HG03139 (cell line): Measurements from ENCODE around the gene CNPY2.
A peak's percentile ranks its signal among the peaks of the same experiment; 100 is the strongest.
"Not testable (repeated sequence)": the region's sequence is repeated elsewhere in the genome, so short reads cannot be mapped to it uniquely, and the experiment has no call there.

Experiments
- ATAC-seq: cut with Tn5 transposase; IDR thresholded peaks from one replicate; pipeline ENCODE4 v1.9.1; 2021; ENCODE audit not compliant: unreplicated experiment

CNPY2 gene

DNA sequence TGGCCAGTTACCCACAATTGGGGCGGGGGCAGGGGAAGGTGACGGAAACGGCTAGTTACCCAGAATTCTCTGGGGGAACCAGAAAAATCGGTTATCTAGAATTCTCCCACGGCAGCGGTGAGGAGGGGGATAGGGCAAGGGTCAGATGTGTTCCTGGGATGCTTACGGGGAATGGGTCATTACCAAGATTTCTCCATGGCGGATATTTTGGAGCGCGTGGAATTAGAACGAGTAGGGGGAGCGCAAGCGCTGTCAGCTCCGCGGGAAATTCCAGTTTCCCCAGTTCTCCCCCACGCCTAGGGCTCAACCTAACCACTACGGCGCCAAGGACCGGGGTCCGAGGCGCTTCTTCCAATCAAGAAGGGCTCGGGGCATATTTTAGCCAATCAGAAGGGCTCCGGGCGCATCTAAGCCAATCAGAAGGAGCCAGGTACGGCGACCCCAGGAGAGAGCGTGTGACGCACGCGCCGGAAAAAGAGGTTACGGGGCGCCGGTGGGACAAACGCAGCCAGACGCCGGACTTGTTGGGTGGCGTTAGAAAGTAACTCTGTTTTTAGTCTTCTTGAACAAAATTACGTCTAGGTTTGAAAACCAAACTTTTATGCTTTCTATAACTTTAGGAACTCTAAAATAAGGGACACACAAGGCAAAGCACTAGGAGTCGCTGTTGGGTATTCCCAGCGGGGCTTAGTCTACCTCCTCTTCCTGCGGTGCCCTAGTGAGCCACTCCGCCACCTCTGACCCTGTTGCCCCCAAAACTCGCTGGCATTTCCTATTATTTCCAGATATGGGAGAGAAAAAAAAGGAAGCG, 18.1 kb upstream of the CNPY2 start, which contains the start of gene PAN2:
PAN2 (minus strand) TSS at position 322 of the 811 bp plus-strand sequence. CDS start 906 bp downstream, outside the sequence.
- peak; percentile 90 for ATAC-seq

DNA sequence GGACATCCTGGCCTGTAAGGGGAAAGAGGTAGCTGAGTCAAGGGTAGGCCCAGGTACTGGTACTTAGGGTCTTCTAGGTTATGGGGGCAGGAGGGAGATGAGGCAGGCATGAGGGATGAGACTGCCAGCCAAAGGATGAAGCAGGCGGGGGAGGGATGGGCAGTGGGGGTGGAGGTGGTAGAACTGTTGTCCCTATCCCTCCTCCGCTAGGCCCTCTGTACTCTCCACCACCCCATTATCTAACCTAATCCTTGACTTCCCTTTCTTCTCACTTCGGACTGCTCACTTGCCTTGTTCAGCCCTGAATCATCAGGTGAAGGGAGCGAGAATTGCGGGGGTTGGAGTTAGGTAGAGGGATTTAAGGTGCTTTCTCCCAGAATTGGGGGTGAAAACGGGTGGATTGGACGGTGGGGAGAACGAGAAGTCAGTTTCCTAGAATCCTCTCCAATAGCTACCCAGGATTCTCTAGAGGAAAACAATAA, 17.4 kb upstream of the CNPY2 start:
- ATAC-seq: no peak

DNA sequence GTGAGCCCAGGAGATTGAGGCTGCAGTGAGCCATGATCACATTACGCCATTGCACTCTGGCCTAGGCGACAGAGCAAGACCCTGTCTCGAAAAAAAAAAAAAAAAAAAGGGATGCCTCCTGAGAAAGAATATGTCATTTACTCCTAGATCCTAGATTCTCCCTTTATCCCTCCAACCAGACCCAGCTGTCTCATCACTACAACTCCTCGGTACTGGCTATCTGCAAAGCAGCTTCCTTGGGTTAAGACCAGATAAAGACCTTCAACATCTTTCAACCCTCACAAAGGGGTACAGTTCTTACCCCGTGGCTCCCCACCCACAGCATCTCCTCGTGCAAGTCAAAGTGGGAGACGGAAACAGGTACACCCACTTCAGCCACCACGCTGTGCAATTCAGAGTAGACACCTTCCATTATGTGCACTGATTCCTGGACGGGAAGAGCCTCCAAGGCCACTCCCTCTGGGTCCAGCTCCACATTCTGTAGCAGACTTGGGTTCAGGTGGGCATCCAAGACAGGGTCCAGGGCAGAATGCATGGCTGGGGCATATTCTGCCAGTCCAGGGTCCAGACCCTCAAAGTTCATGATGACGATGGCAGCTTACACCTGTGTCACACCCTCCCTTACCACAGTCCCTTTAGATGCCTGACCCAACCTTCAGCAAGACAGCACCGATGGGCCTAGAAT, 16.9 kb upstream of the CNPY2 start:
- no peak for ATAC-seq

DNA sequence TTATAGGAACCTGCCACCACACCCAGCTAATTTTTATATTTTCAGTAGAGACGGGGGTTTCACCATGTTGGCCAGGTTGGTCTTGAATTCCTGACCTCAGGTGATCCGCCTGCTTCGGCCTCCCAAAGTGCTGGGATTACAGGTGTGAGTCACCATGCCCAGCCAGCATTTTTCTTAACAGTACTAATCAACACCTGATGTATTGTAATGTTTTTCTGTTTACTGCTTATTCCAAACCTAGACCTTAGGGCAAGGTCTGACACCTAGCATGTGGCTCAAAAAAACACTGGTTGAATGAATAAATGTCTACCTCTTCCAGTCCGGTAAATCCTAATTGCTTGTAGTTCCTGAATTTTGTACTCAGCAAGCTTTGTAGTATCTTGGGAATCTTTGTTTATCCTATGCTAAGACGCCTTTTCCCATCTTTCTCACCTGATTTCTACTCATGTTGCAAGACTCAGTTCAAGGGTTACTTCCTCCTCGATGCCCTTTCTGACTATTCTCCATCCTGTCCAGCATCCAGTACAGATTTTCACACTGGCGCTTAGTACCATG, 15.2 kb upstream of the CNPY2 start:
- ATAC-seq: no peak

DNA sequence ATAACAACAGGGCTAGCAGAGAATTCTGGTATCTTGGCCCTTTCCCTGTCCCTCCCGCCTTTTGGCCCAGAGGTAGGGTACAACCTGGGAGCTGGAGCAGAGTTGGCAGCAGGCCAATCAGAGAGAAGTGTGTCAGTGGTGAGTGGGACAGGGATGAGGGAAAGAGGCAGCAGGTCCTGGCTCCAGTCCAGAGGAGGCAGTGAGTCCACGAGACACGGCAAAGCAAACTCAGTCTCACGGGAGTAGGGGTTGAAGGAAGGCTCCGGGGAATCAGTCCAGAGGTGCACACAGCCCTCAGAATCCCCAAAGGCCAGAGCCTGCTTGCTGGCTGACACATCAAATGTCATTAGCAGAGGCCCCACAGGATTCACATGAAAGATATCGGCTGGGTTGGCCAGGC, 10.7 kb upstream of the CNPY2 start:
- no peak for ATAC-seq

DNA sequence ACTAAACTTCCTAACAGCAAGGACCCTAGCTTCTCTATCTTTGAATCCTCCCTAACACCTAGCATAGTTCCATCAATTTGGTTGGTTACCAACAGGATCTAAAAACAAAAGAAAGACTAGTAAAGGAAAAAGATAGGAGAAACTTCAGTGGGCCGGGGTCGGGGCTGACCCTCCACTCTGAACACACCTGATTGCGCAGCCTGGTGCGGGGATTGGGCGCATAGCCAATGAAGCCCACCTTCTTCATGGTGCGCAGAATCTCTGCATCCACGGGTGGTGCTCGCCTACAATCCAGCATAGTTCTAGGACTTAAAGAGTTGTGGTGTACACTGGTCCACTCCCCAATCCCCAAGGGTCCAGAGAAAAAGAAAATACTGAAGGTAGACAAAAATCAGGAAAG, 10.3 kb upstream of the CNPY2 start:
- ATAC-seq: no peak

DNA sequence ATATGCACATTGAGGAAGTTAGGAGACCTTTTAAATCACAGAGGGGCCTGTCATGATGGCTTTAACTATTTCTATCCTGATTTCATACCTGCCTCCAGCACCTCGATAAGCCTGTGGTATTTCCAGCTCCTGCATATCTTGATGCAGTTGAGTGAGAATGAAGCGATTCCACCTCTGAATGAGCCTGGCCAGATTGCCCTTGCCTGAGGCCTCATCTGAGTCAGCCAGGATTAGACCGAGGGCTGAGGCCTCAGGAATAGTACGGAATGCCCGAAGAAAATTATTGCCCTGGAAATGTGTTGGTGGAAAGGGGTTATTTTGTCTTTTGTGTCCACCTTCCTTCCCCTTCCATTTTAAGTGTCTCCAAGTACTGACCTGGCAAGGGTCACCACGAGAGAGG, 8.4 kb upstream of the CNPY2 start:
- no peak for ATAC-seq

DNA sequence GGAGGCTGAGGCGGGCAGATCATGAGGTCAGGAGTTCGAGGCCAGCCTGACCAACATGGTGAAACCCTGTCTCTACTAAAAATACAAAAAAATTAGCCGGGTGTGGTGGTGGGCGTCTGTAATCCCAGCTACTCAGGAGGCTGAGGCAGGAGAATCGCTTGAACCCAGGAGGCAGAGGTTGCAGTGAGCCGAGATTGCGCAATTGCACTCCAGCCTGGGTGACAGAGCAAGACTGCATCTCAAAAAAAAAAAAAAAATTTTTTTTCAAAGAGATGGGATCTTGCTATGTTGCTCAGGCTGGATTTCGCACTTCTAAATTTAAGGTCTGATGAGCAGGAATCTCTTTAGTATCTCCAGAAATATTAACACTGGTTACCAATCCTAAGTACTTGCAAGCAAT, 5.8 kb upstream of the CNPY2 start:
- ATAC-seq: not testable (repeated sequence)

DNA sequence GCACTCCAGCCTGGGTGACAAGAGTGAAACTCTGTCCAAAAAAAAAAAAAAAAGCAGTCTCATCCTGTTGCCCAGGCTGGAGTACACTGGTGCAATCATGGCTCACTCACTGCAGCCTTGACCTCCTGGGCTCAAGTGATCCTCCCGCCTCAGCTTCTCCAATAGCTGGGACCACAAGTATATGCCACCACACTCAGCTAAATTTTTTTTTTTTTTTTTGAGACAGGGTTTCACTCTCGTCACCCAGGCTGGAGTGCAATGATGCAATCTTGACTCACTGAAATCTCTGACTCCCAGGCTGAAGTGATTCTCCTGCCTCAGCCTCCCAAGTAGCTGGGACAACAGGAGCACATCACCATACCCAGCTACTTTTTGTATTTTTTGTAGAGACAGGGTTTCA, 5.2 kb upstream of the CNPY2 start:
- no peak for ATAC-seq

DNA sequence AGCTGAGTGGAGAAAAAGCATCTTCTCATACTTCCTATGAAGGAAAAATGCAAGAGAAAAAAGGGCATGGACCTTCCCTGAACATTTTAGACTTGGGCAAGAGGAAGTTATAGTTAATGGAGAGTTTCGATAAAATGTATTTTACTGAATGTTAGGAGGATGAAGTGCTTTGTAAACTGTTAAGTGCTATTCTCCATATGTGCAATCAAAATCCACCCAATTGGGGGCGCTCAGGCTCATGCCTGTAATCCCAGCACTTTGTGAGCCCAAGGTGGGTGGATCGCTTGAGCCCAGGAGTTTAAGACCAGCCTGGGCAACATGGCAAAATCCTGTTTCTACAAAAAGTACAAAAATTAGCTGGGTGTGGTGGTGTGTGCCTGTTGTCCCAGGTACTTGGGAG, 1.9 kb upstream of the CNPY2 start:
- ATAC-seq: no peak

DNA sequence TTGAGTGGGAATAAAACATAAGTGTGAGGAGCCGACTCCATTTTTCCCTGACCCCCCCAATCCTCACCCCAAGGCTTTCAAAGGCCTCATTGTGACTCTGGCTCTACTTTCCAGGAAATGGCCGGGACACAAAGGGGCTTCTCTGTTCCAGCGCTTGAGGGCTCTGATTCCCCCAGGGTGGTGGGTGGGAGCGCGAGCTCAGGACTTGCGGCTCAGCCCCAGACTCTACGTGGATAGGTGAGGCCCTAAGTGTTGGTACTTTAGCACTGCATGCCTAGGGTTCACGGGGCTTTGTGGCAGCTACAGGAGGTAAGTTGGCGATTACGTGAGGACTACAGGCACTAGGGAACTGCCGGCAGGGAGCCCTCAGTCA, 553 bp downstream of the CNPY2 start:
- ATAC-seq: no peak

DNA sequence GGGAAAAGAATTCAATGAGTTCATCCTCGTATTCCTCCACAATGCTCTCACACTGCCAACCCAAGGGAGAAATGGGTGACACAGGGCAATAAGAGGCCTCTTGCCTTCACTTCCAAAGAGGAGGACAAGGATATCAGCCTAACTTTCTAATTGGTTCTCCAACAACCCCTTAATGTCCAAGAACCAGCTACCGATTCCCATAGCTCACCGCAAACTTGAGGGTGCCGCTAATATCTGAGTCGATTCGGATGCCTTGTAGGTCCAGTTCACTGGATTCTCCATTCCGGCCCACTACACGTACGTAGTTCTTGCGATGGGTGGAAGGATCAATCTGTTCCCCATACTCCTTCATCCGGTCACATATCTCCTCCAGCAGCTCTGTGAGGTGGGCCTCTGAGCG, 4.8 kb downstream of the CNPY2 start:
- ATAC-seq: no peak

DNA sequence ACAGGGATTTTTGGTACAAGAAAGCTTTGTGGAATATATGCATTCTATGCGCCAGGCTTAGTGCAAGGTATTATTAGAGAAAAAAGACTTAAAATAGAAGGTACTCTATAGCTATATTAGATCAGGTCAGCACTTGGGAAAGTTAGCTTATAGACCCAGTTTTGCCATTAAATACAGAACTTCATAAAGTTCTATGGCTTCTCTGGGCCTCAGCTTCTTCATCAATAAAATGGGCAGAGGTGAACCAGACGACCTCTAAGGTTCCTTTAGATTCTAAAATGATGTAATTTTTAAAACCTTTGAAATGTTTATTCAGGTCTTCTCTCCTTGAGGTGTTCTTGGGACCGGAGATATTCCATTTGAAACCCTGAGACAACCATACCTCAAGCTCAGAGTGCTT, 7.1 kb downstream of the CNPY2 start:
- ATAC-seq: no peak

DNA sequence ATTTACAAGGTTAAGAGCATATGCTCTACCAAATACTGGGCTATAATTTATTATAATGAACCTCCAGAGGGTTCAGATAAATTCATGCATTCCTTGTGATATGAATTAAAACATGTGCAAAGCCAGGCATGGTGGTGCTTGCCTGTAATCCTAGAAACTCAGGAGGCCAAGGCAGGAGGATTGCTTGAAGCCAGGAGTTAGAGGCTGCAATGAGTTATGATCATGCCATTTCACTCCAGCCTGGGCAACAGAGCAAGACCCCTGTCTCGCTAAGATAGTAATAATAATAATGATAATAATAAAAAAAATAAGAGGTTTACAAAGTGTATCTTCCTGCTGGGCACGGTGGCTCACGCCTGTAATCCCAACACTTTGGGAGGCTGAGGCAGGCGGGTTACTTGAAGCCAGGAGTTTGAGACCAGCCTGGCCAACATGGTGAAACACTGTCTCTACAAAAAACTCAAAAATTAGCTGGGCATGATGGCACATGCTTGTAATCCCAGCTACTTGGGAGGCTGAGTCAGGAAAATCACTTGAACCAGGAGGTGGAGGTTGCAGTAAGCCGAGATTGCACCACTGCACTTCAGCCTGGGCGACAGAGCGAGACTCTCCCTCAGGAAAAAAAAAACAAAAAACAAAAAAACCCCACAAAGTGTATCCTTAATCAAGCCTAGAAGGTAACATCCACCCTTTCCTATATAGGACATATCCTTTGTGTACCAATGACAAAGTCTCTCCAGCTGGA, 8.4 kb downstream of the CNPY2 start:
- ATAC-seq: no peak

DNA sequence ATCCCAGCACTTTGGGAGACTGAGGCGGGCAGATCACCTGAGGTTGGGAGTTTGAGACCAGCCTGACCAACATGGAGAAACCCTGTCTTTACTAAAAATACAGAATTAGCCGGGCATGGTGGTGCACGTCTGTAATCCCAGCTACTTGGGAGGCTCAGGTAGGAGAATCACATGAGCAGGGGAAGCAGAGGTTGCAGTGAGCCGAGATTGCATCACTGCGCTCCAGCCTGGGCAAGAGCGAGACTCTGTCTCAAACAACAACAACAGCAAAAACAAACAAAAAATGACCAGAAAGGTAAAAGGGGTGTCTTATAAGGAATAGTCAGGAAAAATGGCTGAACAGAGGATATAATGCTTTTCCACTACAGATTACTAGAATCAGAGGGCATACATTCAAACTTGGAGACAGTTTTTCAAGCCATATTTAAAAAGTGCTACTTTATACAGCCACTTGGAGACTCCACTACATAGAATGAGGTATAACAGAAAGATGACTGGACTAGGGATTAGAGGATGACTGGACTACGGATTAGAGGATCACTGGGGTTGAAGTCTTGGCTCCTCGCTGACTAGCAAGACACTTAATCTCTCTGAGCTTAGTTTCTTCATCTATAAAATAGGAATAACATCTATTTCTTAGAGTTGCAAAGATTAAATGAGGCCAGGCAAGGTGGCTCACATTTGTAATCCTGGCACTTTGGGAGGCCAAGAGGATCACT, 10.8 kb downstream of the CNPY2 start:
- no peak for ATAC-seq

DNA sequence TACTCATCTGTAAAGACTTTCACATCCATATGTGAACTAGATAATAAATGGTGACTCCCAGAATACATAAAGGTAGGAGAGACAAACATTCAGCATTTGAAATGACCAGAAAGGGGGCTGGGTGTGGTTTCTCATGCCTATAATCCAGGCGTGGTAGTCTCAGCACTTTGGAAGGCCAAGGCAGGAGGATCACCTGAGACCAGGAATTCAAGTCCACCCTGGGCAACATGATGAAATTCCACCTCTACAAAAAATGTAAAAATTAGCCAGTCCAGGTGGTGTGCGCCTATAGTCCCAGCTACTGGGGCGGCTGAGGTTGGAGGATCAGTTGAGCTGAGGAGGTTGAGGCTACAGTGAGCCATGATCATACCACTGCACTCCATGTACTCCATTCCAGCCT, 11.5 kb downstream of the CNPY2 start:
- no peak for ATAC-seq

DNA sequence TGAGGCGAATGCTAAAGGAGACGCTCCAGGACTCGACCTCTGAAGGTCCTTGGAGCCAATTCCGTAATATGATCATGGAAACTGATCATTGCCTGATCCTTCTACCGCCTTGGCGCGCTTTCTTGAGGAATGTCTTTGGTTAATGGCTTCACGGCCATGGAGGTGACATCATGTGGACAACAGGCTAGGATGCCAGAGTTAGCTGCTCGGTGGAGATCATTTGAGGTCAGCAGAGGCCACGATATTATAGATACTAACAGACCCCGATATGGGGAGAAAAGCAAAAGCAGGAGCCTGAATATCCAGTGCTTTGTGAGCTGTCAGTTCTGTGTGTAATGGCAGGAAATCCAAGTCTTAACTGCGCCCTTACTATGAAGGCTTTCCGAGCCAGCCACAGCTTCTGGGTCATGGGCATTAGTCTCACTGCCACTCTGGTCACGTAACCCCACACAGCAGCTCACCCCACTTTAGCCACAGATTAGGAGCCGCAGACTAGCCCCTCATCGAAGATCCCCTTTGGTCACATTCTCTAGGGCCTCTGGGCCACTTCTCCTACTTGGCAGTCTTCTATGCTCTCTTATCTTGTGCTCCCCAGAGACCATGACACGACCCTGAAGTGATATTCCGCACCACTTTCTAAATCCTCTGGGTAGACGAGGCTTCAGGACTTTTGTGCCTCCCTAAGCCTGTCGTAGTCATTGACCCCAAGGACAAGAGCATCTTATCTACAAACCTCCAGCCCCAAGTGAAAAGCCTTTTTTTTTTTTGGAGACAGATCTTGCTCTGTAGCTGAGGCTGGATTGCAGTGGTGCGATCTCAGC, 14.9 kb downstream of the CNPY2 start:
- no peak for ATAC-seq

DNA sequence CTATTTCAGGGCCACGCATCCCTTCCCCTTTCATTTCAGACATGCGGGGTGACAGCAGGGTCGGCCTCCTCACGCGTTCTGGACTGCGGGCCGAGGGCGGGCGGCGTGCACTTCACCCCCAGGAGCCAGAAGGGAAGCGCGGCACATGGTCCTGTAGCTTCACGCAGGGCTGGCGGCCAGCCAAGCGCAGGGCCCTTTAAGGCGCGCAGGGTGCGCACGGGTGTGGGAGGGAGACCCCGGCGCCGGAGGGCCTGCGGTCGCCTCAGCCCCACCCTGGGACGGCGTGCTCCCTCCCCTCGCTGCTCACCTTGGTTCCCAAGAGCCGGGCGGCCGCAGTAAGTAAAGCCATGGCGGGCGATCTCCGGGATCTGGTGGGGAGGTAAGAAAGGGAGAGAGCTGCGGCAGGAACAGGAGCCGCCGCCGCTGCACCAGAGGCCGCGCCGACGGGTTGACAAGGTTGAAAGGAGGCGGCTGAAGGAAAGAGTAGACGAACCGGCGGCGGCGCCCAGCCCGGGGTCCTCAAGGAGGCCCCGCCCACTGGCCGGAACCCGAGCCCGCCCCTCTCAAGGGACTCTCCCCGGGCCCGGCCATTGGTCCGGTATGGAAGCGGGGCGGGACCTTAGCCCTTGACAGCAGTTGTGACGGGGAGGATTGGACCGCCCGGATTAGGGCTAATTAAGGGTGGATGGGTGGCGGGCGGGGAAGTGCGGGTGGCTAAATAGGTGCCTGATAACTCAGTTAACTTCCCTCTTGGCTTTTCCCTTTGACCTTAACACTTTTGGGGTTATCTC, 15.7 kb downstream of the CNPY2 start, which contains the start of gene CS:
CS (minus strand) TSS at position 478 of the 791 bp plus-strand sequence; CDS start at position 349, 129 bp downstream.
- ATAC-seq: peak; percentile 92

DNA sequence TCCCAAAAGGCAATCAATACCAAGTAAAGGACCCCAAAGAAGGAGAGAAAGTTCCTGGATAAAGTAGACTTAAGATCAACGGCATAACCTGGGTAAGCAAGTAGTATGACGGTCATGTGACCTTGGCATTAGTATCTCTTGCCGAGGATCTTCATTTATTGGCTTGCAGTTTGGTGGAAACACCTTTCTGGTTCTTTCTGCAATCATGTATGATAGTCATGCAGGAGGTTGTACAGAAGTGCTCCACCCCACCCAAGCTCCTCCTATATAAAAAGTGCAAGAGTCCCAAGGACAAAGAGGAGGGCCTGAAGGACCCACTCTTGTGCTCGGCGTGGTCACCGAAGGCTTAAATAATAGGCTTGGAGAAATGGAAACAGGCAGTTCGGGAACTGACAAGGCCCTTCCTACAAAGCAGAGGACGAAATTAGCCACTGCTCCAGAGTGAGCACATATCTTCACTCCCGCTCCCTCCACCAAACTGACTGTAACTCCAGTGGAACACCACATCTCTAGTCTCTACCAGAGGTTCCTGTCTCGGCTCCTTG, 16.4 kb downstream of the CNPY2 start:
- no peak for ATAC-seq
